K562 (cell line): Measurements from ENCODE around the gene EIPR1. TPM values are rescaled to one million over a fixed set of nuclear protein-coding genes. Genes with fewer than 3 reads are reported as not detected.

ENCODE experiments used
- BDP1 ChIP-seq: IDR thresholded peaks from 3 replicates; pipeline ENCODE4 v1.6.1; 2011; ENCODE audit not compliant: insufficient read length, insufficient read depth
- CEBPB ChIP-seq: fragments of 450-650 bp; IDR thresholded peaks from 2 replicates; pipeline ENCODE4 v1.6.1; 2016; ENCODE audit warnings: missing genetic modification characterization, missing compliant biosample characterization
- FOXA3 ChIP-seq, 2 experiments: fragments of 450-650 bp in 1 of 2; sonication (generic) in 1 of 2; formaldehyde crosslinking; IDR thresholded peaks in 1 of 2; conservative IDR thresholded peaks in 1 of 2; 2 replicates each; pipeline versions ENCODE4 v1.4.0 to v1.8.0; 2020 to 2022; ENCODE audit warnings: mild to moderate bottlenecking in 2 of 2, missing genetic modification reagents in 1 of 2
- HDGF ChIP-seq: fragments of 450-650 bp; IDR thresholded peaks from 2 replicates; pipeline ENCODE4 v1.6.1; 2016
- IFI16 ChIP-seq: fragments of 250-450 bp; sonication (Bioruptor Pico); IDR thresholded peaks from 2 replicates; pipeline ENCODE4 v2.1.2; 2022; ENCODE audit warnings: mild to moderate bottlenecking, inconsistent platforms
- JUN ChIP-seq, 2 experiments: sonication (generic) in 1 of 2; formaldehyde crosslinking in 1 of 2; IDR thresholded peaks; 2 replicates each; pipeline versions ENCODE4 v1.6.1 to v1.8.0; 2012 to 2022; ENCODE audit warnings: borderline replicate concordance in 2 of 2, mild to moderate bottlenecking in 2 of 2, improper control_type of control experiment in 1 of 2, low read depth in 1 of 2, low read length in 1 of 2, missing genetic modification reagents in 1 of 2
- POLR2B ChIP-seq: fragments of 450-650 bp; IDR thresholded peaks from 2 replicates; pipeline ENCODE4 v1.6.1; 2018; ENCODE audit warnings: low read depth; ENCODE audit not compliant: partially characterized antibody
- POLR3A ChIP-seq: IDR thresholded peaks from 2 replicates; pipeline ENCODE4 v1.6.1; 2011; ENCODE audit warnings: borderline replicate concordance, mild to moderate bottlenecking, moderate library complexity; ENCODE audit not compliant: insufficient read length, insufficient read depth; ENCODE audit errors: extremely low read depth
- TCF7 ChIP-seq: sonication (generic); IDR thresholded peaks from 2 replicates; pipeline ENCODE4 v1.6.1; 2016; ENCODE audit warnings: antibody characterized with exemption, borderline replicate concordance
- ZNF124 ChIP-seq: sonication (generic); formaldehyde crosslinking; IDR thresholded peaks from 2 replicates; pipeline ENCODE4 v1.8.1; 2022; ENCODE audit warnings: missing genetic modification reagents
- ZNF133 ChIP-seq: fragments of 250-450 bp; sonication (Bioruptor Pico); IDR thresholded peaks from 2 replicates; pipeline ENCODE4 v1.4.0; 2020; ENCODE audit warnings: mild to moderate bottlenecking
- polyA plus RNA-seq, 8 experiments: library from polyadenylated mRNA; depleted of rRNA in 4 of 8; stranded (reverse) in 5 of 8; unstranded in 3 of 8; fragments of >200 nt; fragmentation: Nextera tagmentation in 2 of 8; fragmentation: Illumina TruSeq in 1 of 8; extraction: Ambion mirVana in 2 of 8; extraction: Trizol in 1 of 8; gene quantifications; 2 replicates each; pipeline versions ENCODE4 v1.2.1 to v1.2.3, GENCODE V29; 2011 to 2014; ENCODE audit warnings: inconsistent platforms in 1 of 8, missing spikeins in 1 of 8
- total RNA-seq, 7 experiments: library from RNA; depleted of rRNA in 6 of 7; stranded (reverse); fragments of >200 nt in 6 of 7; fragmentation: Illumina TruSeq in 2 of 7; extraction: Trizol in 2 of 7; gene quantifications; 2 replicates each; pipeline versions ENCODE4 v1.2.1 to v1.2.3, GENCODE V29; 2011 to 2021; ENCODE audit warnings: low replicate concordance in 1 of 7
- TF ChIP-seq, protein P1 (sequence below): fragments of 250-450 bp; sonication (Bioruptor Pico); IDR thresholded peaks from 2 replicates; pipeline ENCODE4 v1.8.0; 2022; ENCODE audit warnings: moderate library complexity, mild to moderate bottlenecking, inconsistent platforms
- TF ChIP-seq, protein P2 (sequence below), 2 experiments: fragments of 450-650 bp; IDR thresholded peaks; 2 replicates each; pipeline ENCODE4 v1.6.1; 2016; ENCODE audit warnings: mild to moderate bottlenecking in 2 of 2, borderline replicate concordance in 1 of 2, low read depth in 1 of 2, moderate library complexity in 1 of 2
- TF ChIP-seq, protein P3 (sequence below): sonication (generic); formaldehyde crosslinking; IDR thresholded peaks from 2 replicates; pipeline ENCODE4 v1.9.0; 2022; ENCODE audit warnings: mild to moderate bottlenecking, missing genetic modification reagents

The EIPR1 gene
- total and polyA plus RNA-seq, 9 of the 15 experiments (the other 6 are each of a cell fraction or from before 2014, with no cell fraction given) = 19.9 to 54.4 (median 35.9) TPM

DNA sequence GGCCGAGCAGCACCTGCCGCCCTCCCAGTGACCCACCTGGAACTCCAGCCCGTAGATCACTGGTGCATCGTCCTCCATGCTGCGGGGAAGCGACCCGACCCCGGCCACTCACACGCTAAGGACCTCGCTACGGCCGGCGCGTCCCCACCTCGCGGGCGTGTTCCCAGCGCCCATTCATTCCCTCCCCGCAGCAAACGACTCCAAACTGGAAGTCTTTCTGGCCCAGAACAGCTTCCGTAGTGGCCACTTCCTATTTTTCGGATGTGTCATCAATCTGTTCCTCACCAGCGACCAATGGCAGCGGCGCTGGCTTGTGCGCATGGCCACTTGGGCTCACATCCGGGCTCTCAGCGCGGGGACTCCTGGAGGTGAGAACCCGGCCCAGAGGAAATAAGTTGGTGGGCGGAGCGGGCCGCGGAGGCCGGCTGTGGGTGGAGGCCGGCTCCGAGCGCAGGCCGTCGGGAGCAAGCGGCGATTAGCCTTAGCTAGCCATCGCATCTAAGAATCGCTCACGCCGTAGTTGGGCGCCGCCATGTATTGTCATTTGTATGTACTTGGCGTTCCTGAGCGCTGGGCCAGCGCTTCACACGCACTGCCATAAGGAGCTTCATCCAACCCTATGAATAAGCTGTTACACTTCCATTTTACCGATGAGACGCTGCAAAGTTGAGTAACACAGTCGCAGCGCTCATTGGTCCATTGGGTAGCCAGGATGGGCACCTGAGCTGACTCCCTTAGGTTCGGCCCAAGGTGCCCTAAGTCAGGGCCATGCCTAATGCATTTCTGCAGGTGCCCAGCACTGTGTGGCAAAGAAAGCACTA lies at the start of gene EIPR1 (continued):
- TF ChIP-seq JUN (IDR thresholded peaks at IDR 0.05; ENCODE audit: borderline replicate concordance, low read depth, low read length) (peak; percentile 61; the same call in 1 of the 2 replicates), JUN (CRISPR knock-in tag; IDR thresholded peaks at IDR 0.05; ENCODE audit: borderline replicate concordance) (0 out of 2 replicates have a peak, but pooled peaks have one; percentile 24), FOXA3 (CRISPR knock-in tag; conservative IDR thresholded peaks at IDR 0.05 in 1 of 2, IDR thresholded peaks at IDR 0.05 in 1 of 2) (no peak; a peak in 1 of 4 replicates), HDGF (no peak), CEBPB (tag) (peak; percentile 75), ZNF133 (no peak), ZNF124 (no peak), TCF7 (peak; percentile 45; the same call in 1 of the 2 replicates), POLR3A (no peak), BDP1 (no peak), POLR2B (peak; percentile 59), IFI16 (CRISPR knock-in tag) (no peak)
- TF ChIP-seq, protein P1, sequence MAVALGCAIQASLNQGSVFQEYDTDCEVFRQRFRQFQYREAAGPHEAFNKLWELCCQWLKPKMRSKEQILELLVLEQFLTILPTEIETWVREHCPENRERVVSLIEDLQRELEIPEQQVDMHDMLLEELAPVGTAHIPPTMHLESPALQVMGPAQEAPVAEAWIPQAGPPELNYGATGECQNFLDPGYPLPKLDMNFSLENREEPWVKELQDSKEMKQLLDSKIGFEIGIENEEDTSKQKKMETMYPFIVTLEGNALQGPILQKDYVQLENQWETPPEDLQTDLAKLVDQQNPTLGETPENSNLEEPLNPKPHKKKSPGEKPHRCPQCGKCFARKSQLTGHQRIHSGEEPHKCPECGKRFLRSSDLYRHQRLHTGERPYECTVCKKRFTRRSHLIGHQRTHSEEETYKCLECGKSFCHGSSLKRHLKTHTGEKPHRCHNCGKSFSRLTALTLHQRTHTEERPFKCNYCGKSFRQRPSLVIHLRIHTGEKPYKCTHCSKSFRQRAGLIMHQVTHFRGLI = no peak
- TF ChIP-seq, protein P2, sequence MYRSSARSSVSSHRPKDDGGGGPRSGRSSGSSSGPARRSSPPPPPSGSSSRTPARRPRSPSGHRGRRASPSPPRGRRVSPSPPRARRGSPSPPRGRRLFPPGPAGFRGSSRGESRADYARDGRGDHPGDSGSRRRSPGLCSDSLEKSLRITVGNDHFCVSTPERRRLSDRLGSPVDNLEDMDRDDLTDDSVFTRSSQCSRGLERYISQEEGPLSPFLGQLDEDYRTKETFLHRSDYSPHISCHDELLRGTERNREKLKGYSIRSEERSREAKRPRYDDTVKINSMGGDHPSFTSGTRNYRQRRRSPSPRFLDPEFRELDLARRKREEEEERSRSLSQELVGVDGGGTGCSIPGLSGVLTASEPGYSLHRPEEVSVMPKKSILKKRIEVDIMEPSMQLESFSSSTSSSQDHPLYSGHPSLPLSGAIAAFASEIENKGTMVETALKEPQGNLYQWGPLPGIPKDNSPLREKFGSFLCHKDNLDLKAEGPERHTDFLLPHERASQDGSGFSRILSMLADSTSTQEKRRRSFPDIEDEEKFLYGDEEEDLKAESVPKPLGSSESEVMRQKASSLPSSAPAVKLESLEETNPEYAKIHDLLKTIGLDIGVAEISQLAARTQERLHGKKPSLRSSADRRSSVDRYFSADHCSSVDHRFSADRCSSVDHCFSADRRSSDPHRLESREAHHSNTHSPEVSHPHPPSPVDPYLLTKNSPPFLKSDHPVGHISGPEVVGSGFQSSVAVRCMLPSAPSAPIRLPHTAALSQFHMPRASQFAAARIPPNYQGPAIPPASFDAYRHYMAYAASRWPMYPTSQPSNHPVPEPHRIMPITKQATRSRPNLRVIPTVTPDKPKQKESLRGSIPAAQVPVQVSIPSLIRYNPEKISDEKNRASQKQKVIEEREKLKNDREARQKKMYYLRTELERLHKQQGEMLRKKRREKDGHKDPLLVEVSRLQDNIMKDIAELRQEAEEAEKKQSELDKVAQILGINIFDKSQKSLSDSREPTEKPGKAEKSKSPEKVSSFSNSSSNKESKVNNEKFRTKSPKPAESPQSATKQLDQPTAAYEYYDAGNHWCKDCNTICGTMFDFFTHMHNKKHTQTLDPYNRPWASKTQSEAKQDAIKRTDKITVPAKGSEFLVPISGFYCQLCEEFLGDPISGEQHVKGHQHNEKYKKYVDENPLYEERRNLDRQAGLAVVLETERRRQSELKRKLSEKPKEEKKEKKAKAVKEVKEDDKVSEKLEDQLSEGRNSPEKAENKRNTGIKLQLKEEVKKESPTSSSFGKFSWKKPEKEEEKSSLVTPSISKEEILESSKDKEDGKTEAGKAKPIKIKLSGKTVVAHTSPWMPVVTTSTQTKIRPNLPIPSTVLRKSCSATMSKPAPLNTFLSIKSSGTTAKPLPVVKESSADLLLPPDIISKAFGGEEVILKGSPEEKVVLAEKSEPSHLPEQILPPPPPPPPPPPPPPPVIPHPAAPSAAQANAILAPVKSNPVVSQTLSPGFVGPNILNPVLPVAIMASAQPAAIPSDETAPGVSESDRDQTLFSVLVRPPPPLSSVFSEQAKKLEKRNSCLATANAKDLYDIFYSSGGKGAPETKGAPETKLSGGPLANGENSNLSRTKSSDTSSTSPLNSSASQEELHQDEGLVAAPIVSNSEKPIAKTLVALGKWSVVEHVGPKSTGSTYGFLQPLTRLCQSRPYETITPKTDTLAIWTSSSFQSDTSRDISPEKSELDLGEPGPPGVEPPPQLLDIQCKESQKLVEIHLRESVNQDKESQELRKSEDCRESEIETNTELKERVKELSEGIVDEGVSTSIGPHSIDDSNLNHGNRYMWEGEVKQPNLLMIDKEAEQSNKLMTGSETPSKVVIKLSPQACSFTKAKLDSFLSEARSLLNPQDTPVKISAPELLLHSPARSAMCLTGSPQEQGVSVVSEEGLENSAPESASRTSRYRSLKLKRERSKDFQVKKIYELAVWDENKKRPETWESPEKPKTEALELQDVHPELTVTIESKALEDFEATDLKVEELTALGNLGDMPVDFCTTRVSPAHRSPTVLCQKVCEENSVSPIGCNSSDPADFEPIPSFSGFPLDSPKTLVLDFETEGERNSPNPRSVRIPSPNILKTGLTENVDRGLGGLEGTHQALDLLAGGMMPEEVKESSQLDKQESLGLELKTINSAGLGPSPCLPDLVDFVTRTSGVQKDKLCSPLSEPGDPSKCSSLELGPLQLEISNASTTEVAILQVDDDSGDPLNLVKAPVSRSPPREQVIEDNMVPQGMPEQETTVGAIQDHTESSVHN (IDR thresholded peaks at IDR 0.05; ENCODE audit: borderline replicate concordance in 1 of 2, low read depth in 1 of 2) = no peak
- TF ChIP-seq, protein P3, sequence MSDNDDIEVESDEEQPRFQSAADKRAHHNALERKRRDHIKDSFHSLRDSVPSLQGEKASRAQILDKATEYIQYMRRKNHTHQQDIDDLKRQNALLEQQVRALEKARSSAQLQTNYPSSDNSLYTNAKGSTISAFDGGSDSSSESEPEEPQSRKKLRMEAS (CRISPR knock-in tag) = peak; percentile 91
